Hepatocyte (in vitro differentiated cells): ENCODE results near the gene TENM4.
A peak's percentile ranks its signal among the peaks of the same experiment; 100 is the strongest.

ENCODE experiments used
- EZH2 ChIP-seq: fragments of 200-600 bp; sonication (generic); IDR thresholded peaks from 2 replicates; pipeline ENCODE4 v1.6.1; 2016; ENCODE audit warnings: antibody characterized with exemption, mild to moderate bottlenecking, borderline replicate concordance
- TF ChIP-seq, protein P1 (sequence below): fragments of 200-600 bp; sonication (generic); IDR thresholded peaks from 2 replicates; pipeline ENCODE4 v1.5.1; 2016; ENCODE audit warnings: antibody characterized with exemption, mild to moderate bottlenecking; ENCODE audit not compliant: poor library complexity

GRCh38 chr11:78646564-78647185 lies 794.2 kb downstream of the TENM4 start:
- TF ChIP-seq EZH2: no peak
- TF ChIP-seq, protein P1, sequence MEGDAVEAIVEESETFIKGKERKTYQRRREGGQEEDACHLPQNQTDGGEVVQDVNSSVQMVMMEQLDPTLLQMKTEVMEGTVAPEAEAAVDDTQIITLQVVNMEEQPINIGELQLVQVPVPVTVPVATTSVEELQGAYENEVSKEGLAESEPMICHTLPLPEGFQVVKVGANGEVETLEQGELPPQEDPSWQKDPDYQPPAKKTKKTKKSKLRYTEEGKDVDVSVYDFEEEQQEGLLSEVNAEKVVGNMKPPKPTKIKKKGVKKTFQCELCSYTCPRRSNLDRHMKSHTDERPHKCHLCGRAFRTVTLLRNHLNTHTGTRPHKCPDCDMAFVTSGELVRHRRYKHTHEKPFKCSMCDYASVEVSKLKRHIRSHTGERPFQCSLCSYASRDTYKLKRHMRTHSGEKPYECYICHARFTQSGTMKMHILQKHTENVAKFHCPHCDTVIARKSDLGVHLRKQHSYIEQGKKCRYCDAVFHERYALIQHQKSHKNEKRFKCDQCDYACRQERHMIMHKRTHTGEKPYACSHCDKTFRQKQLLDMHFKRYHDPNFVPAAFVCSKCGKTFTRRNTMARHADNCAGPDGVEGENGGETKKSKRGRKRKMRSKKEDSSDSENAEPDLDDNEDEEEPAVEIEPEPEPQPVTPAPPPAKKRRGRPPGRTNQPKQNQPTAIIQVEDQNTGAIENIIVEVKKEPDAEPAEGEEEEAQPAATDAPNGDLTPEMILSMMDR: peak; percentile 87
